ENCODE data around the gene ANKRD13D.

DNA sequence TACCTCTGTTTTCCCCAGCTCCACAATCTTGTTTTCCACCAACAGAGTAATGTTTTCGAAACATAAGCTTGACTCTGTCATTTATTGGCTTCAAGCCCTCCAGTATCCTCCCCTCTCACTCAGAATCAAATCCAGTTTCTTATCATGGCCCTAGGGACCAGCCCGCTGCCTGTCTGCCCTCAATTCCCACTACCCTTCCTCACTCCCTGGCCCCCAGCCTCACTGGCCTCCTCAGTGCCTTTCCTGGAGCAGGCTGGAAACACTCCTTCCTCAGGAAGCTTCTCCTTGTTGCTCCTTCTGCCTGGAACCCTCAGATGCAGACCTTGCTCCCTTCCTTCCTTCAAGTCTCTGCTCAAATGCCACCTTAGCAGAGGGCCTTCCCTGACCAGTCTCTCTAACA is 60.4 kb downstream of the ANKRD13D start:
- TF ChIP-seq CTCF (IDR thresholded peaks at IDR 0.05) (no peak), ZFX (IDR thresholded peaks at IDR 0.05; ENCODE audit: borderline replicate concordance) (no peak)
